Measurements from ENCODE around the gene ATP6V1F. TPM values are rescaled to one million over a fixed set of nuclear protein-coding genes. Genes with fewer than 3 reads are reported as not detected.

ATP6V1F gene
- total and polyA plus RNA-seq, 3 donors from 2014 or later = 133 to 414 (median 166) TPM

DNA sequence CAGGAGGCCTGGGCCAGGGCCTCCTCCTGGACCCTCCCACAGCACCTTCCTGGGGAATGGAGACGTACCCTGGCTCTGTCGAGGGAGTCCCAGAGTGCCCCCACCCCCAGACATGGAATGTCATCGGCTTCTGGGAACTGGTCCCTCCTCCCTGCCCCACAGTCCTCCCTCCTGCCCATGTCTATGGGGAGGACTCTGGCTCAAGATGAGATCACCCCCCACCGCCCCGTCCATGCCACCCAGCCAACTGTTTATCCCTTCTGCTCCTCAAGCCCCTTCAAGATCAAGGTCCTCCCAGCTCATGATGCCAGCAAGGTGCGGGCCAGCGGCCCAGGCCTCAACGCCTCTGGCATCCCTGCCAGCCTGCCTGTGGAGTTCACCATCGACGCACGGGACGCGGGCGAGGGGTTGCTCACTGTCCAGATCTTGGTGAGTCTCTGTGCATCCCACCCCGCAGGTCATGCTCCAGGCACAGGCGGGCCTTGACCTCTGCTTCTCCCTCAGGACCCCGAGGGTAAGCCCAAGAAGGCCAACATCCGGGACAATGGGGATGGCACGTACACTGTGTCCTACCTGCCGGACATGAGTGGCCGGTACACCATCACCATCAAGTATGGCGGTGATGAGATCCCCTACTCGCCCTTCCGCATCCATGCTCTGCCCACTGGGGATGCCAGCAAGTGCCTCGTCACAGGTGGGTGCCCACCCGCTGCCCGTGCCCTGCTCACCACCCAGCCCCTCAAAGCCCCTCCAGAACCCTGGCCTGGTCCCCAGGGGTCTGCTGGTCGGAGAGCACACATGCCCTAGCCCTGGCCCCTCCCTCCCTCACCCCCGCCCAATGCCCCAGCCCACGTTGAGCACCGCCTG lies 14.1 kb upstream of the ATP6V1F start:
- Histone ChIP-seq H3K27ac (no peak overlapping the region), H3K4me3 (no peak overlapping the region), H3K36me3 (ENCODE audit: low read depth, missing control alignments) (no peaks in the 10 kb centered on the region), H3K27me3 (no peaks in the 10 kb centered on the region), H3K9me3 (no peaks in the 10 kb centered on the region), H3K4me1 (no peaks in the 10 kb centered on the region)
- no peak for DNase-seq
- 93 to 95% methylated on average over 10 to 31 of the region's 31 CpGs for WGBS, 2 donors
- intact Hi-C loops (cut with DNase I; ENCODE audit: low total_unique reads) = no loop called here
- TF ChIP-seq POLR2A (IDR thresholded peaks at IDR 0.05) = no peak
- no peak for TF ChIP-seq CTCF (IDR thresholded peaks at IDR 0.05)

DNA sequence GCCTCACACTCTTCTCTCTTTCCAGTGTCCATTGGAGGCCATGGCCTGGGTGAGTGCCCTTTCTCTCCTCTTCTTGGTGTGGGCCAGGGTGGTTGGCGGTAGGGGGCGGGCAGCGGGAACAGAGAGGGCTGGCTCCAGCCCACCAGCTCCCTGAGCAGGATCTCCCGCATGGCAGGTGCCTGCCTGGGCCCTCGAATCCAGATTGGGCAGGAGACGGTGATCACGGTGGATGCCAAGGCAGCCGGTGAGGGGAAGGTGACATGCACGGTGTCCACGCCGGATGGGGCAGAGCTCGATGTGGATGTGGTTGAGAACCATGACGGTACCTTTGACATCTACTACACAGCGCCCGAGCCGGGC lies 13.5 kb upstream of the ATP6V1F start:
- no peak for DNase-seq
- H3K27me3 ChIP-seq = no peaks in the 10 kb centered on the region
- no peak overlapping the region for H3K27ac ChIP-seq
- H3K4me1 ChIP-seq = no peaks in the 10 kb centered on the region
- no peaks in the 10 kb centered on the region for H3K9me3 ChIP-seq
- no peaks in the 10 kb centered on the region for H3K36me3 ChIP-seq (ENCODE audit: low read depth, missing control alignments)
- intact Hi-C loops (cut with DNase I; ENCODE audit: low total_unique reads) = no loop called here
- H3K4me3 ChIP-seq = no peak overlapping the region
- 95 to 98% methylated on average over 13 to 16 of the region's 16 CpGs for WGBS, 2 donors
- no peak for TF ChIP-seq POLR2A (IDR thresholded peaks at IDR 0.05)
- TF ChIP-seq CTCF (IDR thresholded peaks at IDR 0.05) = no peak

- WGBS, 2 donors = 96 to 97% methylated on average over 6 to 18 of the region's 18 CpGs
- Histone ChIP-seq H3K9me3 (no peaks in the 10 kb centered on the region), H3K4me1 (no peaks in the 10 kb centered on the region), H3K27ac (no peak overlapping the region), H3K4me3 (no peak overlapping the region), H3K27me3 (no peaks in the 10 kb centered on the region), H3K36me3 (ENCODE audit: low read depth, missing control alignments) (no peaks in the 10 kb centered on the region)
- TF ChIP-seq CTCF (IDR thresholded peaks at IDR 0.05) = no peak
- no peak for TF ChIP-seq POLR2A (IDR thresholded peaks at IDR 0.05)
- intact Hi-C loops (cut with DNase I; ENCODE audit: low total_unique reads) = no loop called here
- no peak for DNase-seq
Measured at GRCh38 chr7:128849804-128850490, 12.7 kb upstream of the ATP6V1F start.

DNA sequence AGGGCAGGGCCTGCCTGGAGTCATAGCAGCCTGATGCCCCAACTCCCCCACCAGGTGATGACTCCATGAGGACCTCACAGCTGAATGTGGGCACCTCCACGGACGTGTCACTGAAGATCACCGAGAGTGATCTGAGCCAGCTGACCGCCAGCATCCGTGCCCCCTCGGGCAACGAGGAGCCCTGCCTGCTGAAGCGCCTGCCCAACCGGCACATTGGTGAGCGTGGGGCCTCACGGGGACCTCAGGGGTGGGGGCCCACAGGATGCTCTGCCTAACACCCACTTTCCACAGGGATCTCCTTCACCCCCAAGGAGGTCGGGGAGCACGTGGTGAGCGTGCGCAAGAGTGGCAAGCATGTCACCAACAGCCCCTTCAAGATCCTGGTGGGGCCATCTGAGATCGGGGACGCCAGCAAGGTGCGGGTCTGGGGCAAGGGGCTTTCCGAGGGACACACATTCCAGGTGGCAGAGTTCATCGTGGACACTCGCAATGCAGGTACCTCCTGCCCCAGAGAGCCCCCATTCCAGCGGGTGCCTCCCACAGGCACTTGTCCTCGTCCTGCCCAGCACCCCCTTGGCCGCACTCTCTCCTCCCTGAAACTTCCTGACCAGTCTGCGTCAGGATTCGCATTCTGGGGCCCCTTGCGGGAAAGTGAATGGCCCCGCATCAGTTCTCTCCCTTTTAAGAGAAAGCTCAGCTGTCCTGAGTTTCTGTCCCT lies 10.0 kb upstream of the ATP6V1F start:
- intact Hi-C loops (cut with DNase I; ENCODE audit: low total_unique reads) = no loop called here
- TF ChIP-seq CTCF (IDR thresholded peaks at IDR 0.05) (no peak), POLR2A (IDR thresholded peaks at IDR 0.05) (no peak)
- 90 to 92% methylated on average over 5 to 27 of the region's 28 CpGs for WGBS, 2 donors
- Histone ChIP-seq H3K27me3 (no peaks in the 10 kb centered on the region), H3K36me3 (ENCODE audit: low read depth, missing control alignments) (no peaks in the 10 kb centered on the region), H3K9me3 (no peaks in the 10 kb centered on the region), H3K4me1 (no peaks in the 10 kb centered on the region), H3K4me3 (no peak overlapping the region), H3K27ac (no peak overlapping the region)
- no peak for DNase-seq

All from testis (tissue), 3 donors.